Type B pancreatic cell (in vitro differentiated cells): ENCODE measurements around the gene FYN. TPM values are rescaled to one million over a fixed set of nuclear protein-coding genes. Genes with fewer than 3 reads are reported as not detected.

ENCODE experiments used
- DNase-seq: peaks from one replicate; pipeline ENCODE4 v3.0.0; 2021; ENCODE audit warnings: mixed read lengths; ENCODE audit not compliant: unreplicated experiment; ENCODE audit errors: extremely low spot score
- H3K27ac Mint-ChIP-seq: 2 replicates; pipeline ENCODE4 v1.8.0; 2021; ENCODE audit warnings: mild to moderate bottlenecking, mixed read lengths
- H3K27me3 Mint-ChIP-seq: 2 replicates; pipeline ENCODE4 v1.8.0; 2021; ENCODE audit warnings: mixed read lengths
- H3K36me3 Mint-ChIP-seq: 2 replicates; pipeline ENCODE4 v1.8.0; 2021; ENCODE audit warnings: mixed read lengths
- H3K4me1 Mint-ChIP-seq: one replicate; pipeline ENCODE4 v1.8.0; 2021; ENCODE audit warnings: mixed read lengths; ENCODE audit not compliant: unreplicated experiment
- H3K4me3 Mint-ChIP-seq: 2 replicates; pipeline ENCODE4 v1.8.0; 2021; ENCODE audit warnings: mild to moderate bottlenecking, mixed read lengths
- H3K9me3 Mint-ChIP-seq: 2 replicates; pipeline ENCODE4 v1.8.0; 2021; ENCODE audit warnings: mixed read lengths
- total RNA-seq: library from RNA; stranded (reverse); gene quantifications from 2 replicates; pipeline ENCODE4 v1.2.1, GENCODE V29; 2021; ENCODE audit warnings: low replicate concordance
- TF ChIP-seq, protein P1 (sequence below): fragments of 200-600 bp; sonication (generic); conservative IDR thresholded peaks from 2 replicates; pipeline ENCODE4 v1.5.0; 2021; ENCODE audit warnings: antibody characterized with exemption, mild to moderate bottlenecking

Gene FYN
- total RNA-seq, 1 donor from 2014 or later, result 131 TPM

DNA sequence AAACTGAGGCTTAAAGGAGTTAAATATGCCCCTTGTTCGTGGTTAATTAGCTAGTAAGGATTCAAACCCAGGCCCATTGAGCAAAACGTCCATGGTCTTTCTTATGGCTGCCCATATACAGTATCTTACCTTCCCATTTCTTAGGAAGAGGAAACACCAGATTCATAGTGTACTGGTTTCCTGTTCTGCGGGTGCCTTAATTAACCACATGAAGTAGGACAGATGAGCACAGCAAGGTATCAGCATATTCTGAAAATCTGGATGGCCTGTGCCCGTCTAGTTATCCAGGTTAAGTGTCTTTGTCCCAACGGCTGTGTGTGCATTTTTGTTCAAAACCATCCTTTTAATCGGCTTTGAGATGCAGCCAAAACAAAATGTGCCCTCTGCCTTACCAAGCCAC lies 174.1 kb downstream of the FYN start:
- TF ChIP-seq, protein P1, sequence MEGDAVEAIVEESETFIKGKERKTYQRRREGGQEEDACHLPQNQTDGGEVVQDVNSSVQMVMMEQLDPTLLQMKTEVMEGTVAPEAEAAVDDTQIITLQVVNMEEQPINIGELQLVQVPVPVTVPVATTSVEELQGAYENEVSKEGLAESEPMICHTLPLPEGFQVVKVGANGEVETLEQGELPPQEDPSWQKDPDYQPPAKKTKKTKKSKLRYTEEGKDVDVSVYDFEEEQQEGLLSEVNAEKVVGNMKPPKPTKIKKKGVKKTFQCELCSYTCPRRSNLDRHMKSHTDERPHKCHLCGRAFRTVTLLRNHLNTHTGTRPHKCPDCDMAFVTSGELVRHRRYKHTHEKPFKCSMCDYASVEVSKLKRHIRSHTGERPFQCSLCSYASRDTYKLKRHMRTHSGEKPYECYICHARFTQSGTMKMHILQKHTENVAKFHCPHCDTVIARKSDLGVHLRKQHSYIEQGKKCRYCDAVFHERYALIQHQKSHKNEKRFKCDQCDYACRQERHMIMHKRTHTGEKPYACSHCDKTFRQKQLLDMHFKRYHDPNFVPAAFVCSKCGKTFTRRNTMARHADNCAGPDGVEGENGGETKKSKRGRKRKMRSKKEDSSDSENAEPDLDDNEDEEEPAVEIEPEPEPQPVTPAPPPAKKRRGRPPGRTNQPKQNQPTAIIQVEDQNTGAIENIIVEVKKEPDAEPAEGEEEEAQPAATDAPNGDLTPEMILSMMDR, result no peak
- peaks cover 33% of the 10 kb centered on the region for H3K36me3 Mint-ChIP-seq
- peaks cover 16% of the 10 kb centered on the region for H3K4me1 Mint-ChIP-seq

GRCh38 chr6:111696814-111697213 lies 176.4 kb downstream of the FYN start:
- TF ChIP-seq, protein P1, result no peak
- no peak for DNase-seq
- H3K4me3 Mint-ChIP-seq, result no peak overlapping the region
- H3K27me3 Mint-ChIP-seq, result no peaks in the 10 kb centered on the region
- H3K36me3 Mint-ChIP-seq, result peaks cover 35% of the 10 kb centered on the region
- no peaks in the 10 kb centered on the region for H3K9me3 Mint-ChIP-seq
- H3K27ac Mint-ChIP-seq, result no peak overlapping the region
- peaks cover 16% of the 10 kb centered on the region for H3K4me1 Mint-ChIP-seq

More for the DNA sequence above, 174.1 kb downstream of the FYN start:
- no peak overlapping the region for H3K4me3 Mint-ChIP-seq
- no peaks in the 10 kb centered on the region for H3K9me3 Mint-ChIP-seq
- H3K27ac Mint-ChIP-seq, result no peak overlapping the region
- H3K27me3 Mint-ChIP-seq, result no peaks in the 10 kb centered on the region
- no peak for DNase-seq

DNA sequence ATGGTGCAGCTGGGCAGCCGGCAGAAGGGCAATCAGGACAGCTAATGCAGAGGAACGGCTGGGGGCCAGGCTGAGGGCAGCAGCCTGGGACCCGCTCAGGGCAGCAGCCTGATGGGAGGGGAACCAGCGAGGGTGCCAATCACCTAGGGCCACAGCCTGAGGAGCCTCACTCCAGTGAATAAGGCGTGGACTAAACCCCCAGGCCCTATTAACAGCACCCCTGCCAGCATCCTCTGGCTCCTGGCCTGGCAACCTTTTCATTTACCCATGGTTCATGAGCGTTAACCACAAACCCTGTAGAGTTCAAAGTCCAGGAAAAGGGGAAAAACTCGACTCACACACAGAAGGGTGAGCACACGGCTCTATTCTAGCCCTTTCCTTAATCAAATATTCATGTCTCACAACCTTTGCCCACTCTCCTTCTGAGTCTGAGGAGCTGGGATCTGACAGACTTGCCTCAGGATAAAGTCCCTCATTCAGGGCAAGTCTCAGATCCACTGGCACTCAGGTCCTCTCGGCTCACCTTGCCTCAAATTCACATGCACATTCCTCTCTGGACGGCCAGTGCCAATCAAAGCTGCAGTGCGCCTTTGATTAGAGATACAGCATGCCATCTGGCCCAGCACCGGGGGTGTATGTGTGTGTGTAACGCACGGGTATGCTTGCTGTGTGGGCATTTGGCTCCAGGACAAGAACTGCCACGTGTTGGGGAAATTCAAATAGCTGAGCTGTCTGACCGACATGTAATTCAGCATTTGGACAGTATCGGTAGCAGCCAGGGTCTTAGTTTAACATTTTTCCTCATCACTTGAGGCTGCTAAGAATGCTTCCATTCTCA lies 180.7 kb downstream of the FYN start:
- no peaks in the 10 kb centered on the region for H3K27me3 Mint-ChIP-seq
- H3K4me1 Mint-ChIP-seq, result peaks cover 8% of the 10 kb centered on the region
- TF ChIP-seq, protein P1, result no peak
- H3K4me3 Mint-ChIP-seq, result no peak overlapping the region
- H3K27ac Mint-ChIP-seq, result peak overlapping the region; percentile 6
- no peaks in the 10 kb centered on the region for H3K9me3 Mint-ChIP-seq
- H3K36me3 Mint-ChIP-seq, result peaks cover 53% of the 10 kb centered on the region
- no peak for DNase-seq

DNA sequence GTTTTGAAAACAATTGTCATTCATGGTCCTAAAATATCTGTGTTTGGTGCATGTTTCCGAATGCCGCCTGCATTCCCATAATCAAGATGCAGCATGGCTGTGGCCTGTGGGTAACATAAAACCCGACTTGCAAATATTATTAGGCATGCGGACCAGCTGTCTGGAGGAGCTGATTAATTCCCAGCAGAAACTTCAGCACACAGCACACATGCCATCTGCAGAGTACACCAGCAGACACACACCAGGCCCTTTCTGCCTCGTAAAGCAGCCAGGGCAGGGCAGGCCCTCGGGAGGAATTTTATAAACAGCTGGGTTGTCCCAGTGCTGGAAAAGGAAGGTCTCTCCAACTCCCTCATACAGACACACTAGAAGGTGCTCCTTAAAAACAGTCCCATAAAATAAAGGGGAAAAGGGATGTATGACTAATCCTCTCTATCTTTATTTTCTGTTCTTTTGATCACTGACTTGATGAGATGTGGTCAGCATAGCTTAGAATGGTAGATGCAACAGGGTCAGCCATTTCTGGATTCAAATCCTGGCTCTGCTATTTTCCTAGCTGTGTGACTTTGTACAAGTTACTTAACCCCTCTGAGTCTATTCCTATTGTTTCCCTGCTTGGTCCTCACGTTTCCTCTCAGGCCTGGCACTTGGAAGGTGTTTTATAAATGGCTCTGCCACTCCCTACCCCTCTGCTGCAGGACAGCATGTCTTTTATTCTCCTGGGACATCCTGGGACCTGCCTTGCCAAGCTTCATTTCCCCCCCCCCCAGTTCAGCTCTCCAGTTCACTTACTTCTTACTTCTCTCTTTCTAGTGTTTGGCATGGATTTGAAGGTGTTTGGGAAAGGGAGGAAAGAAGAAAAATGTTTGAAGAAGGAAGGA lies 181.7 kb downstream of the FYN start:
- Mint-ChIP-seq H3K27me3 (no peaks in the 10 kb centered on the region), H3K4me1 (peaks cover 14% of the 10 kb centered on the region), H3K9me3 (no peaks in the 10 kb centered on the region), H3K4me3 (no peak overlapping the region), H3K27ac (peak overlapping the region; percentile 8), H3K36me3 (peaks cover 57% of the 10 kb centered on the region)
- DNase-seq, result no peak
- TF ChIP-seq, protein P1, result no peak

DNA sequence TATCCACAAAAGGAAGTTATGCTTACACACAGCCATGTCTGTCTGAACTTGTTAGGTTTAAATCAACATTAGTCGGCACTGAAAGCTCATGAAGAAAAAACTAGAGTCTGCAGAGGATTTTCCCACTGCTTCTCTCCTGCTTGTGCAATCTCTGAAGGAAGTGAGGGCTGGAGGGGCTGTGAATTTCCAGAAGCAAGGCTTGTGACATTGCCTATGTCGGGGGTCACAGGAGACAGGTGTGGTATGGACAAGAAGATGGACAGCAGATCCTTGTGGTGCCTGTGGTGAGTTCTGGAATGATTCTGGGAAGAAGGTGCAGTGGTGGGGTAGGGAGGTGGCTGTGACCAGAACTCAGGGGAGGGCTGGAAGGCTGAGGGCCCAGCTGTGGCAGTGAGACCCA lies 183.3 kb downstream of the FYN start:
- Mint-ChIP-seq H3K4me1 (peaks cover 30% of the 10 kb centered on the region), H3K9me3 (no peaks in the 10 kb centered on the region)

More for the DNA sequence above, 183.3 kb downstream of the FYN start:
- H3K27ac Mint-ChIP-seq, result no peak overlapping the region
- TF ChIP-seq, protein P1, result no peak
- no peak overlapping the region for H3K4me3 Mint-ChIP-seq
- peaks cover 55% of the 10 kb centered on the region for H3K36me3 Mint-ChIP-seq
- DNase-seq, result no peak
- H3K27me3 Mint-ChIP-seq, result no peaks in the 10 kb centered on the region
